ENCODE results near the gene NDUFB1. TPM values are rescaled to one million over a fixed set of nuclear protein-coding genes. Genes with fewer than 3 reads are reported as not detected.

Gene NDUFB1
- total and polyA plus RNA-seq, 2 donors (not counting 1 experiment from before 2014, with no cell fraction given): 61.6 to 154 TPM

GRCh38 chr14:92144708-92145107, 23.2 kb upstream of the NDUFB1 start:
- H4K20me1 ChIP-seq (ENCODE audit: control insufficient read depth, insufficient read depth, low read length, poor library complexity, severe bottlenecking): no peaks in the 10 kb centered on the region
- H3K4me3 Mint-ChIP-seq: no peak overlapping the region
- H3K9me3 Mint-ChIP-seq (ENCODE audit: insufficient read depth): no peaks in the 10 kb centered on the region
- ATAC-seq (ENCODE audit: low read depth) (no peak), DNase-seq (no peak)
- TF ChIP-seq CTCF (IDR thresholded peaks at IDR 0.05) (no peak), EZH2 (IDR thresholded peaks at IDR 0.05; ENCODE audit: borderline replicate concordance, insufficient read depth, low read depth, low read length, poor library complexity, severe bottlenecking) (no peak)
- intact Hi-C loops (cut with micrococcal nuclease): no loop called here
- no peak overlapping the region for H3K27ac Mint-ChIP-seq
- no peak overlapping the region for H3K4me2 ChIP-seq (replicated peaks; ENCODE audit: low read depth, low read length, poor library complexity, severe bottlenecking)
- peaks cover 17 to 69% of the 10 kb centered on the region in 2 experiments for H3K36me3 ChIP-seq (replicated peaks in 1 of 2; ENCODE audit: control extremely low read depth in 1 of 2, control insufficient read depth in 1 of 2, extremely low read depth in 1 of 2, insufficient read depth in 2 of 2, low read length in 1 of 2)
- H3K9me3 ChIP-seq (ENCODE audit: control extremely low read depth in 1 of 3, control insufficient read depth in 2 of 3, insufficient read depth in 1 of 3, low read length in 2 of 3): no peaks in the 10 kb centered on the region
- WGBS (ENCODE audit: insufficient coverage): 100% methylated on average over 1 of the region's 2 CpGs
- no peaks in the 10 kb centered on the region for H3K4me1 ChIP-seq (ENCODE audit: control insufficient read depth in 2 of 2, insufficient read depth in 2 of 2, low read length in 2 of 2)
- CTCF ChIA-PET: interaction anchor here (1.2 kb wide), 1 partner anchor 10 kb away, joined by 3 read pairs; no protein-coding TSS in a partner anchor
- H3K4me3 ChIP-seq (ENCODE audit: control extremely low read depth in 1 of 5, extremely low read depth in 1 of 5, insufficient read depth in 1 of 5, low read depth in 2 of 5, low read length in 4 of 5): no peak overlapping the region
- H3K79me2 ChIP-seq (ENCODE audit: control insufficient read depth, insufficient read depth, low read length): peaks cover 8% of the 10 kb centered on the region
- POLR2A ChIA-PET: interaction anchor here (0.5 kb wide), 1 partner anchor 444 kb away, joined by 4 read pairs; no protein-coding TSS in a partner anchor
- H3K27me3 ChIP-seq (replicated peaks in 1 of 4; ENCODE audit: control extremely low read depth in 1 of 4, control insufficient read depth in 3 of 4, insufficient read depth in 4 of 4, low read length in 3 of 4): no peaks in the 10 kb centered on the region
- no peak overlapping the region for H3K27ac ChIP-seq (ENCODE audit: low read length in 2 of 2)
- no peak overlapping the region for H3K9ac ChIP-seq (ENCODE audit: low read length)
- H3K4me1 Mint-ChIP-seq: no peaks in the 10 kb centered on the region
- no peaks in the 10 kb centered on the region for H3K27me3 Mint-ChIP-seq
- no peak overlapping the region for H2AFZ ChIP-seq (ENCODE audit: insufficient read depth, low read depth, low read length, poor library complexity, severe bottlenecking)

- ChIA-PET CTCF (interaction anchor here (1.0 kb wide), 1 partner anchor 445 kb away, joined by 4 read pairs; no protein-coding TSS in a partner anchor), POLR2A (no interaction called here)
- no peak overlapping the region for H3K4me3 Mint-ChIP-seq
- H3K27ac Mint-ChIP-seq: no peak overlapping the region
- no peak for DNase-seq
- intact Hi-C loops (cut with micrococcal nuclease): no loop called here
- Histone ChIP-seq H4K20me1 (ENCODE audit: control insufficient read depth, insufficient read depth, low read length, poor library complexity, severe bottlenecking) (no peaks in the 10 kb centered on the region), H3K79me2 (ENCODE audit: control insufficient read depth, insufficient read depth, low read length) (peaks cover 5% of the 10 kb centered on the region), H3K27me3 (replicated peaks in 1 of 4; ENCODE audit: control extremely low read depth in 1 of 4, control insufficient read depth in 3 of 4, insufficient read depth in 4 of 4, low read length in 3 of 4) (no peaks in the 10 kb centered on the region), H3K4me2 (replicated peaks; ENCODE audit: low read depth, low read length, poor library complexity, severe bottlenecking) (no peak overlapping the region), H3K27ac (ENCODE audit: low read length in 2 of 2) (no peak overlapping the region), H3K9ac (ENCODE audit: low read length) (no peak overlapping the region), H3K36me3 (replicated peaks in 1 of 2; ENCODE audit: control extremely low read depth in 1 of 2, control insufficient read depth in 1 of 2, extremely low read depth in 1 of 2, insufficient read depth in 2 of 2, low read length in 1 of 2) (peaks cover 17 to 72% of the 10 kb centered on the region in 2 experiments), H3K4me3 (ENCODE audit: control extremely low read depth in 1 of 5, extremely low read depth in 1 of 5, insufficient read depth in 1 of 5, low read depth in 2 of 5, low read length in 4 of 5) (no peak overlapping the region), H2AFZ (ENCODE audit: insufficient read depth, low read depth, low read length, poor library complexity, severe bottlenecking) (no peak overlapping the region), H3K4me1 (ENCODE audit: control insufficient read depth in 2 of 2, insufficient read depth in 2 of 2, low read length in 2 of 2) (no peaks in the 10 kb centered on the region), H3K9me3 (ENCODE audit: control extremely low read depth in 1 of 3, control insufficient read depth in 2 of 3, insufficient read depth in 1 of 3, low read length in 2 of 3) (no peaks in the 10 kb centered on the region)
- TF ChIP-seq EZH2 (IDR thresholded peaks at IDR 0.05; ENCODE audit: borderline replicate concordance, insufficient read depth, low read depth, low read length, poor library complexity, severe bottlenecking): no peak
- TF ChIP-seq CTCF (IDR thresholded peaks at IDR 0.05): no peak
- 100% methylated on average over 2 of the region's 3 CpGs for WGBS (ENCODE audit: insufficient coverage)
- H3K9me3 Mint-ChIP-seq (ENCODE audit: insufficient read depth): no peaks in the 10 kb centered on the region
- H3K27me3 Mint-ChIP-seq: no peaks in the 10 kb centered on the region
- ATAC-seq (ENCODE audit: low read depth): no peak
- no peaks in the 10 kb centered on the region for H3K4me1 Mint-ChIP-seq
Measured at GRCh38 chr14:92143962-92144361, 22.5 kb upstream of the NDUFB1 start.

Data from B cell (primary cell).